Activated CD8-positive, alpha-beta T cell treated with anti-CD3 and anti-CD28 coated beads for 36 hours (primary cell): ENCODE results near the gene PITX1. TPM values are rescaled to one million over a fixed set of nuclear protein-coding genes. Genes with fewer than 3 reads are reported as not detected.

ENCODE experiments used
- ATAC-seq: fragments of 200-7000 bp; cut with Tn5 transposase; one replicate; pipeline ENCODE4 v1.10.0; 2021; ENCODE audit warnings: mild to moderate bottlenecking, moderate library complexity
- CTCF ChIA-PET: fragments of 350-600 bp; sonication (Branson Sonifier 250); formaldehyde crosslinking; loops from one replicate; lab custom pipeline; 2021; ENCODE audit warnings: antibody characterized with exemption; lab: Charles Lee
- POLR2A ChIA-PET: fragments of 350-600 bp; sonication (Branson Sonifier 250); formaldehyde crosslinking; loops from one replicate; lab custom pipeline; 2021; ENCODE audit warnings: antibody characterized with exemption; lab: Charles Lee
- DNase-seq: peaks from one replicate; pipeline ENCODE4 v3.0.0-alpha.2; 2020
- H3K27ac Mint-ChIP-seq: one replicate; pipeline ENCODE4 v1.8.0; 2021; ENCODE audit warnings: mild to moderate bottlenecking, mixed read lengths
- H3K27me3 Mint-ChIP-seq: one replicate; pipeline ENCODE4 v1.8.0; 2021; ENCODE audit warnings: mixed read lengths
- H3K36me3 Mint-ChIP-seq: one replicate; pipeline ENCODE4 v1.8.0; 2021; ENCODE audit warnings: low read depth, mixed read lengths
- H3K4me1 Mint-ChIP-seq: one replicate; pipeline ENCODE4 v1.8.0; 2021; ENCODE audit warnings: low read depth, mixed read lengths
- H3K4me3 Mint-ChIP-seq: one replicate; pipeline ENCODE4 v1.8.0; 2021; ENCODE audit warnings: mild to moderate bottlenecking, moderate library complexity, mixed read lengths
- H3K9me3 Mint-ChIP-seq: one replicate; pipeline ENCODE4 v1.8.0; 2021; ENCODE audit warnings: mixed read lengths
- intact Hi-C: fragments of 100-400 bp; cut with micrococcal nuclease; formaldehyde crosslinking; loops from one replicate; pipeline ENCODE4 v1.10.0; 2022
- total RNA-seq, 2 experiments: library from RNA; stranded (reverse); gene quantifications; one replicate each; pipeline ENCODE4 v1.2.3, GENCODE V29; 2021
- TF ChIP-seq, protein P1 (sequence below): fragments of 200-600 bp; IDR thresholded peaks from one replicate; pipeline ENCODE4 v1.8.0; 2022; ENCODE audit warnings: antibody characterized with exemption, mild to moderate bottlenecking

Gene PITX1
- total RNA-seq, 2 experiments from 2014 or later = 0.20 to 0.31 TPM

DNA sequence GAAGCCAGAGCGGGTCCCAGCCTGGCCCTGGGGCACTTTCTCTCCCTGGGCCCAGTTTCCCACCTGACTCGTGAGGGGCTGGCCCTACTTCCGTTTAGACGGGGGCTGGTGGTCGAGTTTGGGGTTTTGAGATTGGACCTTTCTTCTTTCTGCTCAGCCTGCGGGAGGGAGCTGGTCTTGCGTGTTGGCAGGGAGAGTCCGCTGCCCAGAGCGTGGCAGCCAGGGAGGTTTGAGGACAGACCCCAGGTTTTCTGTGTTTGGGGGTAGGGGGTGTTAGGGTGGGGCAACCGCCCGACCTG is 6.0 kb upstream of the PITX1 start:
- intact Hi-C loops = no loop called here
- no peak for DNase-seq
- POLR2A ChIA-PET = interaction anchor here (2.6 kb wide), 1 partner anchor 11 kb away, joined by 5 read pairs; no protein-coding TSS in a partner anchor
- no peak for ATAC-seq
- H3K27ac Mint-ChIP-seq = no peak overlapping the region
- peaks cover 4% of the 10 kb centered on the region for H3K4me1 Mint-ChIP-seq
- no peak overlapping the region for H3K4me3 Mint-ChIP-seq
- peaks cover 77% of the 10 kb centered on the region for H3K27me3 Mint-ChIP-seq
- CTCF ChIA-PET = no interaction called here
- no peaks in the 10 kb centered on the region for H3K36me3 Mint-ChIP-seq
- TF ChIP-seq, protein P1, sequence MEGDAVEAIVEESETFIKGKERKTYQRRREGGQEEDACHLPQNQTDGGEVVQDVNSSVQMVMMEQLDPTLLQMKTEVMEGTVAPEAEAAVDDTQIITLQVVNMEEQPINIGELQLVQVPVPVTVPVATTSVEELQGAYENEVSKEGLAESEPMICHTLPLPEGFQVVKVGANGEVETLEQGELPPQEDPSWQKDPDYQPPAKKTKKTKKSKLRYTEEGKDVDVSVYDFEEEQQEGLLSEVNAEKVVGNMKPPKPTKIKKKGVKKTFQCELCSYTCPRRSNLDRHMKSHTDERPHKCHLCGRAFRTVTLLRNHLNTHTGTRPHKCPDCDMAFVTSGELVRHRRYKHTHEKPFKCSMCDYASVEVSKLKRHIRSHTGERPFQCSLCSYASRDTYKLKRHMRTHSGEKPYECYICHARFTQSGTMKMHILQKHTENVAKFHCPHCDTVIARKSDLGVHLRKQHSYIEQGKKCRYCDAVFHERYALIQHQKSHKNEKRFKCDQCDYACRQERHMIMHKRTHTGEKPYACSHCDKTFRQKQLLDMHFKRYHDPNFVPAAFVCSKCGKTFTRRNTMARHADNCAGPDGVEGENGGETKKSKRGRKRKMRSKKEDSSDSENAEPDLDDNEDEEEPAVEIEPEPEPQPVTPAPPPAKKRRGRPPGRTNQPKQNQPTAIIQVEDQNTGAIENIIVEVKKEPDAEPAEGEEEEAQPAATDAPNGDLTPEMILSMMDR = no peak
- no peaks in the 10 kb centered on the region for H3K9me3 Mint-ChIP-seq

- no peaks in the 10 kb centered on the region for H3K9me3 Mint-ChIP-seq
- H3K36me3 Mint-ChIP-seq = no peaks in the 10 kb centered on the region
- TF ChIP-seq, protein P1 = no peak
- peak; percentile 50 for ATAC-seq
- ChIA-PET CTCF (no interaction called here), POLR2A (interaction anchor here (0.6 to 2.6 kb wide), 2 partner anchors 11 to 799 kb away, joined by 3 to 5 read pairs; no protein-coding TSS in a partner anchor)
- intact Hi-C loops = no loop called here
- peaks cover 8% of the 10 kb centered on the region for H3K4me1 Mint-ChIP-seq
- H3K27me3 Mint-ChIP-seq = peaks cover 80% of the 10 kb centered on the region
- DNase-seq = peak; percentile 32
- H3K4me3 Mint-ChIP-seq = no peak overlapping the region
- no peak overlapping the region for H3K27ac Mint-ChIP-seq
Observed at GRCh38 chr5:135039271-135040033, 5.4 kb upstream of the PITX1 start.

- peaks cover 77% of the 10 kb centered on the region for H3K27me3 Mint-ChIP-seq
- no peaks in the 10 kb centered on the region for H3K36me3 Mint-ChIP-seq
- no peak overlapping the region for H3K27ac Mint-ChIP-seq
- H3K4me1 Mint-ChIP-seq = peaks cover 10% of the 10 kb centered on the region
- DNase-seq (no peak), ATAC-seq (no peak)
- CTCF ChIA-PET = no interaction called here
- intact Hi-C loops = no loop called here
- H3K4me3 Mint-ChIP-seq = no peak overlapping the region
- TF ChIP-seq, protein P1 = no peak
- H3K9me3 Mint-ChIP-seq = no peaks in the 10 kb centered on the region
- POLR2A ChIA-PET = interaction anchor here (2.6 kb wide), 1 partner anchor 10 kb away, joined by 5 read pairs; no protein-coding TSS in a partner anchor
Observed at GRCh38 chr5:135038813-135039270, 4.8 kb upstream of the PITX1 start.

DNA sequence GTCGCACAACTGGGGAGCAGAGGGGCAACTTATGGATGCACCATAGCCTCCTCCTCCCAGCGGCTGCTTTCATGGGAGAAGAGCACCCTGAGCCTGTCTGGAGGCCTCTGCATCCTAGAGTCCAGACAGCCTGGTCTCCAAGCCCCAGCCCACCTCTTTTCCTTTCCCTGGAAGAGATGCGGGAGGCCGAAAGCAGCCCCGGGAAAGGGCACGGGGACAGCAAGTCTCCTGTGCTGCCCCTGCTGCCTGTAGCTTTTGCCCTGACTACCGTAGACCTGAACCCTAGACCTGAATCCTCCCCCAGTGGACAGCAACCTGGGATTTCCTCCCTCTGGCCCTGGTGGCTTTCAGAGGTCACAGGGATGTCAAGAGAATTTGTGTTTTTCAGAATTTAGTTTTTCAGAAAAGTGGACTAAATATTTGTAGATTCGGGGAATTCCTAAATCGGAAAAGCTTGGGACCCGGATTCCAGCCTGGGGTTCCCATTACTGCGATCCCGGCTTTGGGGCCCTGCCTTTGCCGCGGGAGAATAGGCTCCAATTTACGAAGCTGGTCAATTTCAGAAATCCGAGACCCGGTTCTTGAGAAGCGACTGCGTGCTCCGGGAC is 4.3 kb upstream of the PITX1 start:
- Mint-ChIP-seq H3K27ac (no peak overlapping the region), H3K4me1 (peaks cover 12% of the 10 kb centered on the region), H3K36me3 (no peaks in the 10 kb centered on the region), H3K4me3 (no peak overlapping the region), H3K27me3 (peaks cover 73% of the 10 kb centered on the region), H3K9me3 (no peaks in the 10 kb centered on the region)
- TF ChIP-seq, protein P1 = no peak
- CTCF ChIA-PET = no interaction called here
- intact Hi-C loops = no loop called here
- no peak for DNase-seq
- no peak for ATAC-seq
- POLR2A ChIA-PET = interaction anchor here (2.6 kb wide), 1 partner anchor 10 kb away, joined by 5 read pairs; no protein-coding TSS in a partner anchor
